ENCODE data around the gene NPAS3. TPM values are rescaled to one million over a fixed set of nuclear protein-coding genes. Genes with fewer than 3 reads are reported as not detected.

The NPAS3 gene
- total and polyA plus RNA-seq, 2 donors (not counting 1 experiment from before 2014, with no cell fraction given), result 0.10 to 0.50 TPM

DNA sequence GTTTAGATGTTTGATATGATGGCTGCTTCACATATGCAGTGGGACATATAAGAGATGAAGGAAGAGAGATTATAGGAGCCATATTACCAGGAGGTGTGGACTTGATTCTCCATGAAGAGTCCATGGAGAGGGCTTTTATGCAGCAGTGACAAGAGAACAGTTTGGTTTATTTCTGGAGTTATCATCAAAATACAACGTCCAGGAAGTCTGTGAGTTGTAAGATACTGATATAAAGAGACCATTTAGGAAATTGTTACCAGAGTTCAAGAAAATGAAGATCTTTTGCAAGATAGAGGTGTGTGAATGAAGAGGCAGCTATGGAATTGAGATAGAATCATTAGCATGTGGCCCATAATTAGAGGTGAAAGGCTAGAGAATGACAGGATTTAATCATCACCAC is 431.7 kb downstream of the NPAS3 start:
- Histone ChIP-seq H3K36me3 (ENCODE audit: control insufficient read depth, insufficient read depth, low read length) (no peaks in the 10 kb centered on the region), H3K27ac (ENCODE audit: insufficient read depth, low read length) (no peak overlapping the region), H4K20me1 (ENCODE audit: control insufficient read depth, extremely low read depth, insufficient read depth, low read length) (no peaks in the 10 kb centered on the region), H3K9me3 (ENCODE audit: control insufficient read depth, insufficient read depth, low read depth, low read length) (no peaks in the 10 kb centered on the region), H3K9ac (ENCODE audit: insufficient read depth, low read length) (no peak overlapping the region), H3K4me1 (ENCODE audit: control insufficient read depth, extremely low read depth, insufficient read depth, low read length) (no peaks in the 10 kb centered on the region), H3K4me3 (replicated peaks in 1 of 4; ENCODE audit: control extremely low read depth in 1 of 4, insufficient read depth in 1 of 4, low read depth in 3 of 4, low read length in 4 of 4) (no peak overlapping the region), H3K4me2 (ENCODE audit: extremely low read depth, insufficient read depth, low read length) (no peak overlapping the region), H2AFZ (ENCODE audit: low read length) (no peak overlapping the region), H3K27me3 (ENCODE audit: control insufficient read depth, insufficient read depth, low read length) (no peaks in the 10 kb centered on the region), H3K79me2 (ENCODE audit: control insufficient read depth, insufficient read depth, low read length) (no peaks in the 10 kb centered on the region)
- TF ChIP-seq EZH2 (IDR thresholded peaks at IDR 0.05; ENCODE audit: low read length, missing control alignments), result no peak
- TF ChIP-seq, protein P1, sequence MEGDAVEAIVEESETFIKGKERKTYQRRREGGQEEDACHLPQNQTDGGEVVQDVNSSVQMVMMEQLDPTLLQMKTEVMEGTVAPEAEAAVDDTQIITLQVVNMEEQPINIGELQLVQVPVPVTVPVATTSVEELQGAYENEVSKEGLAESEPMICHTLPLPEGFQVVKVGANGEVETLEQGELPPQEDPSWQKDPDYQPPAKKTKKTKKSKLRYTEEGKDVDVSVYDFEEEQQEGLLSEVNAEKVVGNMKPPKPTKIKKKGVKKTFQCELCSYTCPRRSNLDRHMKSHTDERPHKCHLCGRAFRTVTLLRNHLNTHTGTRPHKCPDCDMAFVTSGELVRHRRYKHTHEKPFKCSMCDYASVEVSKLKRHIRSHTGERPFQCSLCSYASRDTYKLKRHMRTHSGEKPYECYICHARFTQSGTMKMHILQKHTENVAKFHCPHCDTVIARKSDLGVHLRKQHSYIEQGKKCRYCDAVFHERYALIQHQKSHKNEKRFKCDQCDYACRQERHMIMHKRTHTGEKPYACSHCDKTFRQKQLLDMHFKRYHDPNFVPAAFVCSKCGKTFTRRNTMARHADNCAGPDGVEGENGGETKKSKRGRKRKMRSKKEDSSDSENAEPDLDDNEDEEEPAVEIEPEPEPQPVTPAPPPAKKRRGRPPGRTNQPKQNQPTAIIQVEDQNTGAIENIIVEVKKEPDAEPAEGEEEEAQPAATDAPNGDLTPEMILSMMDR (conservative IDR thresholded peaks at IDR 0.05 in 1 of 2, IDR thresholded peaks at IDR 0.05 in 1 of 2; ENCODE audit: low read depth in 1 of 2, low read length in 2 of 2), result no peak
- no peak for DNase-seq (ENCODE audit: low read depth in 2 of 2)

DNA sequence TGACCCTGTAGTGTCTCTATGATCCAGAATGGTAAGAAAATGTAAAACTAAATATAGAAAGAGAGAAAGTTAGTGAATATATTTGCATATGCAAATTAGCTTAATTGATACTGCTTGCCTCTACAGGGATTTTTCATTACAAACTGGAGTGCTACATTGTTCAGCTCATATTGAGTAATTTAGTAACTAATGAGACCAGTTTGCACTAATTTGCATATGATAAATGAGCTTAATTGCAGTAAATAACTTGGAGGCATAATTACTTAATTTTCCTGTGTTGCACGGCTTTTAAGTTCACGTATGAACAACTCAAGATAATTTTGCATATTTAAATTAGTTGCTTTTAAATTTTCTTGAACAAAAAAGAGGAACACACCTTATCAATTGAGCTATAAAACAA is 436.5 kb downstream of the NPAS3 start:
- H3K27ac ChIP-seq (ENCODE audit: insufficient read depth, low read length), result no peak overlapping the region
- H3K4me1 ChIP-seq (ENCODE audit: control insufficient read depth, extremely low read depth, insufficient read depth, low read length), result no peaks in the 10 kb centered on the region
- H3K4me3 ChIP-seq (replicated peaks in 1 of 4; ENCODE audit: control extremely low read depth in 1 of 4, insufficient read depth in 1 of 4, low read depth in 3 of 4, low read length in 4 of 4), result no peak overlapping the region
- H3K9me3 ChIP-seq (ENCODE audit: control insufficient read depth, insufficient read depth, low read depth, low read length), result no peaks in the 10 kb centered on the region
- no peaks in the 10 kb centered on the region for H3K79me2 ChIP-seq (ENCODE audit: control insufficient read depth, insufficient read depth, low read length)
- TF ChIP-seq, protein P1 (conservative IDR thresholded peaks at IDR 0.05 in 1 of 2, IDR thresholded peaks at IDR 0.05 in 1 of 2; ENCODE audit: low read depth in 1 of 2, low read length in 2 of 2), result no peak
- TF ChIP-seq EZH2 (IDR thresholded peaks at IDR 0.05; ENCODE audit: low read length, missing control alignments), result no peak
- no peak overlapping the region for H2AFZ ChIP-seq (ENCODE audit: low read length)
- no peak for DNase-seq (ENCODE audit: low read depth in 2 of 2)
- H3K9ac ChIP-seq (ENCODE audit: insufficient read depth, low read length), result no peak overlapping the region
- H4K20me1 ChIP-seq (ENCODE audit: control insufficient read depth, extremely low read depth, insufficient read depth, low read length), result no peaks in the 10 kb centered on the region
- no peaks in the 10 kb centered on the region for H3K36me3 ChIP-seq (ENCODE audit: control insufficient read depth, insufficient read depth, low read length)
- no peaks in the 10 kb centered on the region for H3K27me3 ChIP-seq (ENCODE audit: control insufficient read depth, insufficient read depth, low read length)
- H3K4me2 ChIP-seq (ENCODE audit: extremely low read depth, insufficient read depth, low read length), result no peak overlapping the region

DNA sequence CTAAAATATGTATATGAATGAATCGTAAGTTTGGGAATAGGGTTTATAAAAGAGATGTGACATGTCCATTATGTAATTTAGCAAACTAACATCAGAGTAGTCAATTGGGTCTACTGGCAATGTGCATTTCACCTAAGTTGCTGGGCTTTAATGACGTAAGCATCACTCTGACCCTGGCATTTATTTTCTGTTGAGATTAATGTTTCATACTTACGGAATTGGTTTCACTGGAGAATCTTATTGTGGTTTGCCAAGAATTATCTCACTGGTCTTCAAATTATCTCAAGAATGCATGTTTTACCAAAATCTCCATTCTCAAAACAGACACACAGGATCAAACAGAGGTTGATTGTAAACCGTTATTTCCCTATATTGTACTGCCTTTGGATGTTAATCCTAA is 437.1 kb downstream of the NPAS3 start:
- Histone ChIP-seq H3K36me3 (ENCODE audit: control insufficient read depth, insufficient read depth, low read length) (no peaks in the 10 kb centered on the region), H2AFZ (ENCODE audit: low read length) (no peak overlapping the region), H3K79me2 (ENCODE audit: control insufficient read depth, insufficient read depth, low read length) (no peaks in the 10 kb centered on the region), H3K4me1 (ENCODE audit: control insufficient read depth, extremely low read depth, insufficient read depth, low read length) (no peaks in the 10 kb centered on the region), H4K20me1 (ENCODE audit: control insufficient read depth, extremely low read depth, insufficient read depth, low read length) (no peaks in the 10 kb centered on the region), H3K4me3 (replicated peaks in 1 of 4; ENCODE audit: control extremely low read depth in 1 of 4, insufficient read depth in 1 of 4, low read depth in 3 of 4, low read length in 4 of 4) (no peak overlapping the region), H3K4me2 (ENCODE audit: extremely low read depth, insufficient read depth, low read length) (no peak overlapping the region), H3K27ac (ENCODE audit: insufficient read depth, low read length) (no peak overlapping the region), H3K9me3 (ENCODE audit: control insufficient read depth, insufficient read depth, low read depth, low read length) (no peaks in the 10 kb centered on the region), H3K27me3 (ENCODE audit: control insufficient read depth, insufficient read depth, low read length) (no peaks in the 10 kb centered on the region), H3K9ac (ENCODE audit: insufficient read depth, low read length) (no peak overlapping the region)
- peak in 1 of 2 donors; percentile 93 for DNase-seq (ENCODE audit: low read depth in 2 of 2)
- no peak for TF ChIP-seq EZH2 (IDR thresholded peaks at IDR 0.05; ENCODE audit: low read length, missing control alignments)
- TF ChIP-seq, protein P1 (conservative IDR thresholded peaks at IDR 0.05 in 1 of 2, IDR thresholded peaks at IDR 0.05 in 1 of 2; ENCODE audit: low read depth in 1 of 2, low read length in 2 of 2), result no peak
